OCI-LY7 (cell line): ENCODE measurements around the gene DYNLT2. TPM values are rescaled to one million over a fixed set of nuclear protein-coding genes. Genes with fewer than 3 reads are reported as not detected.

ENCODE experiments used
- BruUV-seq: library from RNA; stranded (reverse); fragments of 400-500 nt; replicated peaks from 2 replicates; lab custom pipeline; 2021; lab: Mats Ljungman, UMichigan
- CTCF ChIA-PET: fragments of 300-600 bp; sonication (Branson Sonifier 250); formaldehyde crosslinking; loops from one replicate; lab custom pipeline; 2022; ENCODE audit warnings: antibody characterized with exemption; ENCODE audit not compliant: unreplicated experiment; lab: Charles Lee
- POLR2A ChIA-PET: fragments of 300-600 bp; sonication (Branson Sonifier 250); formaldehyde crosslinking; loops from one replicate; lab custom pipeline; 2022; ENCODE audit warnings: antibody characterized with exemption; lab: Charles Lee
- DNase-seq: peaks from one replicate; pipeline ENCODE4 v3.0.0-alpha.2; 2015; ENCODE audit warnings: low spot score
- H2AFZ ChIP-seq: fragments of 200-600 bp; sonication (generic), shearing (Covaris generic); 2 replicates; pipeline ENCODE4 v1.6.1; 2014; ENCODE audit warnings: mild to moderate bottlenecking, antibody characterized with exemption, low read length, moderate library complexity
- H3K27ac ChIP-seq: fragments of 200-600 bp; sonication (generic); 2 replicates; pipeline ENCODE4 v1.5.1; 2014; ENCODE audit warnings: mixed run types, low read depth, mild to moderate bottlenecking, moderate library complexity, low read length, inconsistent platforms; ENCODE audit not compliant: poor library complexity, severe bottlenecking
- H3K36me3 ChIP-seq: fragments of 200-600 bp; sonication (generic); 2 replicates; pipeline ENCODE4 v1.6.1; 2014; ENCODE audit warnings: mild to moderate bottlenecking, antibody characterized with exemption, low read length, moderate library complexity, mixed read lengths; ENCODE audit not compliant: insufficient read depth
- H3K4me1 ChIP-seq: fragments of 200-600 bp; sonication (generic); 2 replicates; pipeline ENCODE4 v1.5.1; 2014; ENCODE audit warnings: mild to moderate bottlenecking, low read length; ENCODE audit not compliant: insufficient read depth, poor library complexity, severe bottlenecking
- H3K4me2 ChIP-seq: fragments of 200-600 bp; sonication (generic); 2 replicates; pipeline ENCODE4 v1.6.1; 2014; ENCODE audit warnings: mild to moderate bottlenecking, low read length
- H3K4me3 ChIP-seq: fragments of 200-600 bp; sonication (generic); 2 replicates; pipeline ENCODE4 v1.5.1; 2014; ENCODE audit warnings: mild to moderate bottlenecking, low read depth, low read length; ENCODE audit not compliant: poor library complexity, severe bottlenecking
- H3K79me2 ChIP-seq: fragments of 200-600 bp; sonication (generic); 2 replicates; pipeline ENCODE4 v1.6.1; 2016; ENCODE audit warnings: low read depth, mild to moderate bottlenecking, low read length, moderate library complexity, mixed read lengths; ENCODE audit not compliant: insufficient read depth
- H3K9me2 ChIP-seq: fragments of 200-600 bp; sonication (generic); 2 replicates; pipeline ENCODE4 v1.6.1; 2016; ENCODE audit warnings: mild to moderate bottlenecking, low read length, mixed read lengths; ENCODE audit not compliant: insufficient read depth
- H3K9me3 ChIP-seq: fragments of 200-600 bp; sonication (generic); 2 replicates; pipeline ENCODE4 v1.6.1; 2014; ENCODE audit warnings: mild to moderate bottlenecking, mixed run types, low read length, mixed read lengths
- H4K20me1 ChIP-seq: fragments of 200-600 bp; sonication (generic); 2 replicates; pipeline ENCODE4 v1.6.1; 2014; ENCODE audit warnings: mild to moderate bottlenecking, antibody characterized with exemption, low read length, moderate library complexity, mixed read lengths; ENCODE audit not compliant: insufficient read depth
- CTCF ChIP-seq: fragments of 200-600 bp; sonication (generic); conservative IDR thresholded peaks from 2 replicates; pipeline ENCODE4 v1.5.1; 2014; ENCODE audit warnings: mild to moderate bottlenecking, antibody characterized with exemption, low read length, moderate library complexity, mixed read lengths
- EZH2phosphoT487 ChIP-seq: fragments of 200-600 bp; sonication (generic); IDR thresholded peaks from 2 replicates; pipeline ENCODE4 v1.6.1; 2018; ENCODE audit warnings: low read depth, borderline replicate concordance, mild to moderate bottlenecking, mixed run types, antibody characterized with exemption, low read length, moderate library complexity, mixed read lengths
- intact Hi-C: fragments of 100-400 bp; cut with micrococcal nuclease; formaldehyde crosslinking; loops from one replicate; pipeline ENCODE4 v1.10.0; 2022; ENCODE audit not compliant: unreplicated experiment
- total RNA-seq, 2 experiments: library from RNA; depleted of rRNA in 1 of 2; stranded (reverse); fragments of >200 nt in 1 of 2; shearing (Covaris generic) in 1 of 2; gene quantifications; 2 replicates each; pipeline ENCODE4 v1.2.3, GENCODE V29; 2014 to 2022

Gene DYNLT2
- total RNA-seq, 2 experiments from 2014 or later, result 6.4 to 7.7 TPM

- no TSS peak for BruUV-seq
- TF ChIP-seq CTCF (no peak), EZH2phosphoT487 (no peak)
- H3K27ac ChIP-seq, result peak overlapping the region; percentile 61
- peaks cover 33% of the 10 kb centered on the region for H3K79me2 ChIP-seq
- ChIA-PET POLR2A (interaction anchor here (0.8 to 1.9 kb wide), 9 partner anchors 10 to 832 kb away, joined by 3 to 10 read pairs (median 4); partner anchors contain the start of genes PDCD2 and TBP), CTCF (interaction anchor here (0.6 kb wide), 1 partner anchor 831 kb away, joined by 3 read pairs; no protein-coding TSS in a partner anchor)
- intact Hi-C loops, result no loop called here
- H3K4me1 ChIP-seq, result peaks cover 22% of the 10 kb centered on the region
- peak; percentile 21 for DNase-seq
- H2AFZ ChIP-seq, result peak overlapping the region; percentile 66; the same call in 1 of the 2 replicates
- H3K9me2 ChIP-seq, result no peaks in the 10 kb centered on the region
- H4K20me1 ChIP-seq, result no peaks in the 10 kb centered on the region; the same call in 1 of the 2 replicates
- peak overlapping the region; percentile 95 for H3K4me2 ChIP-seq
- peaks cover 33% of the 10 kb centered on the region for H3K36me3 ChIP-seq
- peak overlapping the region; percentile 81 for H3K4me3 ChIP-seq
- no peaks in the 10 kb centered on the region for H3K9me3 ChIP-seq
Measured at GRCh38 chr6:169752074-169752623, 777 bp upstream of the DYNLT2 start.

- no peak overlapping the region for H2AFZ ChIP-seq
- no peak overlapping the region for H3K4me2 ChIP-seq
- H3K36me3 ChIP-seq, result peaks cover 29% of the 10 kb centered on the region
- H3K79me2 ChIP-seq, result peaks cover 21% of the 10 kb centered on the region
- H3K9me2 ChIP-seq, result no peaks in the 10 kb centered on the region
- H4K20me1 ChIP-seq, result no peaks in the 10 kb centered on the region; the same call in 1 of the 2 replicates
- no peak overlapping the region for H3K4me3 ChIP-seq
- peaks cover 20% of the 10 kb centered on the region for H3K9me3 ChIP-seq
- H3K27ac ChIP-seq, result no peak overlapping the region
- TF ChIP-seq CTCF, result no peak
- TF ChIP-seq EZH2phosphoT487, result no peak
- intact Hi-C loops, result no loop called here
- ChIA-PET CTCF (no interaction called here), POLR2A (interaction anchor here (0.7 to 0.9 kb wide), 3 partner anchors 12 to 547 kb away, joined by 3 to 5 read pairs (median 4); no protein-coding TSS in a partner anchor)
- peaks cover 10% of the 10 kb centered on the region for H3K4me1 ChIP-seq
- no TSS peak for BruUV-seq
- DNase-seq, result no peak
Measured at GRCh38 chr6:169746556-169746955, 4.8 kb downstream of the DYNLT2 start.

- Histone ChIP-seq H2AFZ (no peak overlapping the region), H3K9me2 (no peaks in the 10 kb centered on the region), H3K27ac (no peak overlapping the region), H3K79me2 (peaks cover 13% of the 10 kb centered on the region), H3K4me1 (peaks cover 8% of the 10 kb centered on the region), H3K36me3 (peaks cover 29% of the 10 kb centered on the region), H3K4me3 (no peak overlapping the region), H3K4me2 (no peak overlapping the region), H4K20me1 (no peaks in the 10 kb centered on the region; the same call in 1 of the 2 replicates), H3K9me3 (peaks cover 20% of the 10 kb centered on the region)
- no peak for TF ChIP-seq CTCF
- no peak for TF ChIP-seq EZH2phosphoT487
- intact Hi-C loops, result no loop called here
- no peak for DNase-seq
- ChIA-PET POLR2A (interaction anchor here (0.7 kb wide), 1 partner anchor 147 kb away, joined by 5 read pairs; no protein-coding TSS in a partner anchor), CTCF (no interaction called here)
- no TSS peak for BruUV-seq
Measured at GRCh38 chr6:169745405-169745804, 6.0 kb downstream of the DYNLT2 start.
